TTC549 (cell line): Measurements from ENCODE around the gene ATE1.
A peak's percentile ranks its signal among the peaks of the same experiment; 100 is the strongest.
"Not testable (repeated sequence)": the region's sequence is repeated elsewhere in the genome, so short reads cannot be mapped to it uniquely, and the experiment has no call there.

Experiments used
- FAIRE-seq: peaks from 2 replicates; lab custom pipeline; 2012; peaks lifted over from hg19 to GRCh38; lab: Jason Lieb, UNC

The ATE1 gene

DNA sequence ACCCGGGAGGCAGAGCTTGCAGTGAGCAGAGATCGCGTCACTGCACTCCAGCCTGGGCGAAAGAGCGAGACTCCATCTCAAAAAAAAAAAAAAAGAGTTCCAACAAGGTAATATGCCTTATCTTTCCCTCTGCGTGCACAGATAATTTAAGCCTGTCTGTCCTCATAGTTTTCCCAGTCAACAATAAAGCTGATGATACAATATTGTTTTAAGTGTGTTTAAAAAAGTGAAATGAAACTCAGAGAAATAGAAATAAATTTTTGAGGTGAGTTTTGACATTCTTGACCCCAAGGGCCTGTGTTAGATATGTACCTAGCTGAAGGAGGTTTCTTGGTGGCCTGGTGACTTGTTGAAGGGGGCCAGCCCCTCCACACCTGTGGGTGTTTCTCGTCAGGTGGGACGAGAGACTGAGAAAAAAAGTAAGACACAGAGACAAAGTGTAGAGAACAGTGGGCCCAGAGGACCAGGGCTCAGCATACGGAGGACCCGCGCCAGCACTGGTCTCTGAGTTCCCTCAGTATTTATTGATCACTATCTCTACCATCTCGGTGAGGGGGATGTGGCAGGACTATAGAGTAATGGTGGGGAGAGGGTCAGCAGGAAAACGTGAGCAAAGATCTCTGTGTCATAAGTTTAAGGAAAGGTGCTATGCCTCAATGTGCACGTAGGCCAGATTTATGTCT lies 1.9 kb upstream of the ATE1 start:
- FAIRE-seq: not testable (repeated sequence)

- FAIRE-seq: no peak
Measured at GRCh38 chr10:121928528-121928884, 675 bp upstream of the ATE1 start.

GRCh38 chr10:121927318-121927840 lies 452 bp downstream of the ATE1 start:
- no peak for FAIRE-seq

DNA sequence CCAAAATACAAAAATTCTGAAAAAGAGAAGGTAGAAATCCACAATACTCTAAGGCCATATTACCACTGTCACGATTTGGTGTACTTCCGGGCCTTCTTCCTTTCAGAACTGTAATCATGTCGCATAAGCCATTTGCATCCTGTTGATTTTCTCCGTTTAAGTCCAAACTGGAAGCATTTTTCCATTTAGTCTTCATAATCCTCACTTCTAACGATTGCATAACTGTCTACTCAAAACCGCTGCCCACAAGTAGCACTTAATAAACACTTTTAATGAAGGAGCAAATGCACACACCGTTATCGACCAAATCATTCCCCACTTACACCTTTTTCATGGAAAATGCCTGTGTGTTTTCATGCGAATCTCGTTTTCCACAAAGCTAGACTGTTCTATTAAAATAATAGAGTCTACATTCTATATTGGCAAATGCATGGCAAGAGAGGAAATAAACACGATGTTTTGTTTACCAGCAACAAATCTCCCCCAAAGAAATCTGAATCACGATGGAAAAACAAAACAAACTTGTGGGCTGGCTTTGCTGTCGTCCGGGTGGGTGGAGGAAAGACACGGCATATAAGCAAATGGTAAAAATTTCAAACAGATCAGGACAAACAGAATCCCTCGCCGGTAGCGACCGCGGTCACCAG lies 1.0 kb downstream of the ATE1 start:
- no peak for FAIRE-seq

DNA sequence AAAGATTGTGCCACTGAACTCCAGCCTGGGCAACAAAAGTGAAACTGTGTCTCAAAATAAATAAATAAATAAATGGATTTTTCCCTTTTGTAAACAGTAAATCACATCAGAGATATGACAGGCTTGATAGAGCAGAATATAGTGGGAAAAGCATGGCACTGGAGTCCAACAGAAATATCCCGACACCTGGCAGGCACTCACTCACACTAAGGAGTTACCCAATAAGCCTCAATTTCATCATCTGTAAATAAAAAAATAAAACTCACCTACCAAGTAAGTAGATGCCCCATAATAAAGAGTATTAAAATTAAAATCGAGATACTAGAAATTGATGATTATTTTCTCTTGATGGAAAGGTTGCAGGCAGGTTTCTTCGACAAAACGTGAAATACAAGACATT lies 1.7 kb downstream of the ATE1 start:
- FAIRE-seq: no peak

- no peak for FAIRE-seq
Measured at GRCh38 chr10:121921238-121921931, 6.4 kb downstream of the ATE1 start.

DNA sequence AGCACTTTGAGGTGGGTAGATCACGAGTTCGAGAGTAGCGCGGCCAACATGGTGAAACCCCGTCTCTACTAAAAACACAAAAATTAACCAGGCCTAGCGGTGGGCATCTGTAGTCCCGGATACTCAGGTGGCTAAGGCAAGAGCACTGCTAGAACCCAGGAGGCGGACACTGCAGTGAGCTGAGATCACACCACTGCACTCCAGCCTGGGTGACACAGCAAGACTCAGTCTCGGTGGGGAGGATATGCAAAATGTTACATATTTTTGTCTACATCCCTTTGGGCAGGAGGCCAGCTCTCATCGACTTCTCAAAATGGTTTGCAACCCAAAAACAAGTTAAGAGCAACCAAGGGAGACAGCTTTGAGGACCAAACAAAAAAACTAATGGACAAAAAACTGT lies 8.2 kb downstream of the ATE1 start:
- FAIRE-seq: no peak

DNA sequence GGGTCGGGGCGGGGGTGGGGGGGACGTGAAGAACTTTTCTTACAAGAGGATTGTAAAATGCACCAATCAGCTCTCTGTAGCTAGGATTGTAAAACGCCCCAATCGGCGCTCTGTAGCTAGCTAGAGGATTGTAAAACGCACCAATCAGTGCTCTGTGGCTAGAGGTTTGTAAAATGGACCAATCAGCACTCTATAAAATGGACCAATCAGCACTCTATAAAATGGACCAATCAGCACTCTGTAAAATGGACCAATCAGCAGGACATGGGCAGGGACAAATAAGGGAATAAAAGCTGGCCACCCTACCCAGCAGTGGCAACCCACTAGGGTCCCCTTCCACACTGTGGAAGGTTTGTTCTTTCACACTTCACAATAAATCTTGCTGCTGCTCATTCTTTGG lies 9.0 kb downstream of the ATE1 start:
- not testable (repeated sequence) for FAIRE-seq

DNA sequence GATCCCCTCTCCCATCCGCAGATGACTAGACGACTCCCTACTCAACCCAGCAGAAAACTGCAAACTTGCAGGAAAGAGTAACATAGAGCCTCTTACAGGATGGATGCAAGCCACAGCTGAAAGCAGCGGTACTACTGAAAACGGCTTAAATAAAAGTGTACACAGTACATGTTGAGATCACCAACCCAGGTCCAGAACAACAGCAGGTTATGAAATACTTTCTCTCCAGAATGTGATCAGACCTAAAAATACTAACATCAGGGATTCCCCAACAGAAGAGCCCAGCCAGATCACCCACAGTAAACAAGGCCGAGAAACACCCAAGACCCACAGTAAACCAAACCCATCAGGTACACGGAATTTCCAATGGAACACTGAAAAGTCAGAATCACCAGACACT lies 13.2 kb downstream of the ATE1 start:
- FAIRE-seq: no peak

DNA sequence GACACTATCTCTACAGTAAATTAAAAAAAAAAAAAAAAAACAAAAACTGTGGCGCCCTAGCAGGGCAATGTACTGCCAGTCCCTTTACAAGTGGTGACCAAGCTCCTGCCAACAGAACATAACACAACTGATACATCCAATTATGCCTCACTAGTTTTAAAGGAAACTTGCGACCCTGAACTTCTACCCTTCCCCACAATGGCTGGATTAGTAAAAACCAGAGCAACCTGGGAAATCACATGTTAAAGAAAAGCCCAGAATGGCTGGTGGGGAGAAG lies 16.5 kb downstream of the ATE1 start:
- no peak for FAIRE-seq

GRCh38 chr10:121910673-121911420 lies 17.0 kb downstream of the ATE1 start:
- no peak for FAIRE-seq

DNA sequence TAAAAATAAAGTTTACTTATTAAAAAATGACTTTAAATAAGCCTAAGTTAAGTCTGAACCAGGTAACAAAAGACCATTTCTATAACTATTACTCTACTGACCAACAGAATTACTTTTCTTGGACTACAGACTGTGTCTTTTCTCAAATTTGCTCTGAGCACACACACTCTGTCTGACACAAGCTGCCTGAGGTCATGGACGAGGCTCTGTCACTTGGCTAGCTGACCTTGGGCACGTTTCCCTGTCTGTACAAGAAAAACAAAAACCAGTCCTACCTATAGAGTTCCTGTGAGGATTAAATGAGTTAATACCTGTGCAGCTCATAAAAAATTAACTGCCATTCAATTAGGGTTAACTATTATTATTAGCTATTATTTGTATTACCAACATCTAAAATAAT lies 22.9 kb downstream of the ATE1 start:
- FAIRE-seq: no peak

DNA sequence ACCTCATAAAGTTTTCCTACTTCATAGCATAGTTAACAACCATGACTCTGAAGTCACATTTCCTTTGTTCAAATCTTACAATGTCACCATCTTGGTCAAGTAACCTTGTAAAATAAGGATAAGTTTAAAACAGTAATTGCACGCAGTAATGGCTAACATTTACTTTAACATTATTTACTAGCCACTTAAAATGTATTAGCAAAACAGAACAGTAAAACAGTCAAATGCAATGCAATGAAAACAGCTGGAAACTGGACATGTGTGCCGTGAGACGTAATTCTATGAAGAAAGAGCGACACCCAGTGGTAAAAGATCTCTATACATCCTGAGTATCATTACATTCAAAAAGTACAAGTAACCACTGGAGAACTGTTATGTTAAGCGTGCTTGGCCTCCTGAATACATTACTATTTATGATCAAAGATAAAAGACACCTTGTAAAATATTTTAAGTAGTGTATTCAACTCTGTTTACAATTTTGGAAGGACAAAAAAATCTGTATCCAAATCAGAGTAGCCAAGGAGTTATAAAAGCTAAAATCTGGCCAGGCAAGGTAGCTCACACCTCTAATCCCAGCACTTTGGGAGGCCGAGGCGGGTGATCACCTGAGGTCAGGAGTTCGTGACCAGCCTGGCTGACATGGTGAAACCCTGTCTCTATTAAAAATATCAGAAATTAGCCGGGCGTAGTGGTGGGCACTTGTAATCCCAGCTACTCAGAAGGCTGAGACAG lies 27.2 kb downstream of the ATE1 start:
- peak; percentile 97 for FAIRE-seq

DNA sequence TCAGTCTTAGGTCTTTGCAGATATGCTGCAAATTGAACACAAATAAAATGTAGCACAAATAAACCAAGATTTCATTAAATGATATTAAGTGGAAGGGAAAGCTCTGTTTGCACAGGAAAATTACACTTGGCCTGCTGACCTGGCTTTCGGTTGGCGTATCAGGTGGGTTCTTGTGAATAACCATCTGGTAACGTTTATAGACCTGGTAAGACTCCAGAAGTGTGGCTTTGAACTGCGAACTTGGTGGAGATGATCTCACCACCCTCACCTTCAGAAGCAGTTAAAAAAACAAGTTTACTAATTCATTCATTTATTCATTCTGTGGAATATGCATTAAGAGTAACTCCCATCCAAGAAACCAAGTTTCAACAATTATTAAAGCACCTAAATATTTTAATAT lies 28.1 kb downstream of the ATE1 start:
- FAIRE-seq: no peak

DNA sequence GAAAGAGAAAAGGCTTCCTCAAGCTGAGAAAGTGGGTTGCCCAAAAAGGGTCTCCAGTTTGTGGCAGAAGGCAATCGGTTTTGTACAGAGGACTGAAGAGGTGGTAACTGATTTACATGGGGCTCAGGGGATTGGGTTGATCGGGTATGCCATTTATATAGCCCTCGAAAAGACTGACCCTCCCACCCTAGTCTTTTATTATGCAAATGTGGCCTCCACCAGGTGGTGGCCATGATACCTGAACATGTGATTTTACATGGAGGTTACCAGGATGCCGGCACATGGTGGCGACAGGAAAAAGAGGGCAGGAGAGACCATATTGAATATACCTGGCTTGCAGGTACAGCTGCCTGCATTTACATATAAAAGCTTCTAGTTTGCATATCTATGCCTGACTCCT lies 36.7 kb downstream of the ATE1 start:
- FAIRE-seq: no peak

DNA sequence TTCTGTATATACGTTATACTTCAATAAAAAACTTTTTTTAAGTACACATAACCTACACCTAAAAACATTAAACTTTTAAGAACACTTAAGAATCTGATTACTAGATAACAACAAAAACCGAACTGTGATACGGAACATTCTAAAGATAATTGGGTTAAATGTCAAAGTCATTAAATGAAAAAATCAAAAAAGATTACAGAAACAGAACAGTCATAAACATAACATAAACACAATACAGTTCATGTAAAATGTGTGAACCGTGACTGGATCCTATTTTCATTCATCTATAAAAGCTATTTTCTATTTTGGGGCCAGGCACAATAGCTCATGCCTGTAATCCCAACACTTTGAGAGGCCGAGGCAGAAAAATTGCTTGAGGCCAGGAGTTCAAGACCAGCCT lies 38.6 kb downstream of the ATE1 start:
- FAIRE-seq: peak; percentile 9

DNA sequence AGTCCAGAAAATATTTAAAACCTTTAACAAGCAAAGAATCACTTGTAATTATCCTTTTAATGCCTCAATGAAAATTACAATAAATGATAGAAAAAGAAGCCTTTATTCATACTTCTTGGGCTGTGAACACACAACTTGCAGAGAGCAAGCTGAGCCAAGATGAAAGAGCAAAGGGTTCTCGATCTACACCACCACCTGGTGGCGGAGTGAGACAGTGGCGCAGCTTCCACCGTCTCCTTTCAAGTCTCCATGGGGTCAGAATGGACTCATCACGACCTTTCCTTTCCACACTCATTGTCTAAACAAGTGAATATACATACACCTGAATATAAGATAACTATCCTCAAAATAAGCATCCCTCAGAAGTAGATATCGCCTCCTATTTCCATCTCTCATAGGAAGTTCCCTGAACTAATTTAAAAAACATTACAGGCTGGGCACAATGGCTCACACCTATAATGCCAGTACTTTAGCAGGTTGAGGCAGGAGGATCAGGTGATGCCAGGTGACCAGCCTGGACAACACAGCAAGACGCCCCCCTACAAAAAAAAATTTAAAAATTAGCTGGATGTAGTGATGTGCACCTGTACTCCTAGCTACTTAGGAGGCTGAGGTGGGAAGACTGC lies 40.7 kb downstream of the ATE1 start:
- FAIRE-seq: peak; percentile 85

- FAIRE-seq: no peak
Measured at GRCh38 chr10:121886181-121886580, 41.6 kb downstream of the ATE1 start.

DNA sequence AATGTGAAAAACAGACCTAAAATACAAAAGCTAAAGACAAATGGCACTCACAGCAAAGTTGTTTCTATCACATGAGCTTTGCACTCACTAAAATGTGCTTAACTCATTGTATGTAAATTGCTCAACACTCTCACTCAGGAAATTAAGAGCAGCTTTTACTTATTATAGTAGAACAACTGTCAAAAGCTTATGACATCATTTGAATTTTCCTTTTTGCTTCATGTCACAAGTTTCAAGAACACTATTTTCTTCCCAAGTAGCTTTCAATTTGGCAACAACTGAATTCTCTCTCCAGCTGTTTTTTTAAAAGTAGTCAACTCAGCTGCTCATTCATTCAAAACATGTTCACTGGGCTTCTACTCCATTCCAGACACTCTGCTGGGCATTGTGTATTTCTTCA lies 46.9 kb downstream of the ATE1 start:
- no peak for FAIRE-seq

DNA sequence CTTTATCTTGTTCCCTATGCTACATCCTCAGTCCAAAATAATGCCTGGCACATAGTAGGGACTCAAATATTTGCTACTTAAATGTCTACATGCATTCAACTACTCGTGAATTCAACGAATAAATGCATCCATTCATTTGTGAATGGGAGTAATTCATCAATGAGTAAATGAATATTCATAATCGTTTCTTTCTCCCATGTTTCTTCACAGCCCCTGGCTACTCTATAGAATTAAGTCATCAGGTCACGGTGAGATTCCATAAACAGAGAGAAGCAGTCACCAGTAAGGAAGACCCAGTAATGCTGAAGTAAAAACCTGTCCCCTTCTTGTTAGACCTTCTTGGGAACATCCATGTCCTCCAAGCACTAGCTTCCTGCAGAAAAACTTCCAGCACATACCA lies 48.4 kb downstream of the ATE1 start:
- no peak for FAIRE-seq

- no peak for FAIRE-seq
Measured at GRCh38 chr10:121873236-121873635, 54.6 kb downstream of the ATE1 start.

- FAIRE-seq: no peak
Measured at GRCh38 chr10:121870413-121870812, 57.4 kb downstream of the ATE1 start.
